ENCODE data around the gene APOD.
"Not testable (repeated sequence)": the region's sequence is repeated elsewhere in the genome, so short reads cannot be mapped to it uniquely, and the experiment has no call there.

APOD gene

GRCh38 chr3:195617784-195618659 lies 34.3 kb upstream of the APOD start:
- not testable (repeated sequence) for DNase-seq (ENCODE audit: low read depth in 2 of 2)

GRCh38 chr3:195617134-195617533 lies 33.4 kb upstream of the APOD start:
- not testable (repeated sequence) for DNase-seq (ENCODE audit: low read depth in 2 of 2)

- DNase-seq (ENCODE audit: low read depth in 2 of 2) = no peak
Measured at GRCh38 chr3:195616681-195617080, 32.9 kb upstream of the APOD start.

- not testable (repeated sequence) for DNase-seq (ENCODE audit: low read depth in 2 of 2)
Measured at GRCh38 chr3:195615952-195616537, 32.3 kb upstream of the APOD start.

- not testable (repeated sequence) for DNase-seq (ENCODE audit: low read depth in 2 of 2)
Measured at GRCh38 chr3:195614672-195615504, 31.1 kb upstream of the APOD start.

- no peak for DNase-seq (ENCODE audit: low read depth in 2 of 2)
Measured at GRCh38 chr3:195613468-195614069, 29.8 kb upstream of the APOD start.

- no peak for DNase-seq (ENCODE audit: low read depth in 2 of 2)
Measured at GRCh38 chr3:195612075-195612800, 28.5 kb upstream of the APOD start.

- no peak for DNase-seq (ENCODE audit: low read depth in 2 of 2)
Measured at GRCh38 chr3:195609229-195609628, 25.5 kb upstream of the APOD start.

GRCh38 chr3:195601785-195602184 lies 18.0 kb upstream of the APOD start:
- DNase-seq (ENCODE audit: low read depth in 2 of 2) = not testable (repeated sequence)

GRCh38 chr3:195601382-195601781 lies 17.6 kb upstream of the APOD start:
- no peak for DNase-seq (ENCODE audit: low read depth in 2 of 2)

GRCh38 chr3:195599926-195600325 lies 16.2 kb upstream of the APOD start:
- not testable (repeated sequence) for DNase-seq (ENCODE audit: low read depth in 2 of 2)

- not testable (repeated sequence) for DNase-seq (ENCODE audit: low read depth in 2 of 2)
Measured at GRCh38 chr3:195599516-195599915, 15.8 kb upstream of the APOD start.

- DNase-seq (ENCODE audit: low read depth in 2 of 2) = no peak
Measured at GRCh38 chr3:195597848-195598247, 14.1 kb upstream of the APOD start.

- DNase-seq (ENCODE audit: low read depth in 2 of 2) = no peak
Measured at GRCh38 chr3:195597229-195597628, 13.5 kb upstream of the APOD start.

GRCh38 chr3:195596765-195597171 lies 13.0 kb upstream of the APOD start:
- DNase-seq (ENCODE audit: low read depth in 2 of 2) = no peak

- no peak for DNase-seq (ENCODE audit: low read depth in 2 of 2)
Measured at GRCh38 chr3:195595785-195596531, 12.2 kb upstream of the APOD start.

- no peak for DNase-seq (ENCODE audit: low read depth in 2 of 2)
Measured at GRCh38 chr3:195591852-195592251, 8.1 kb upstream of the APOD start.

GRCh38 chr3:195591220-195591619 lies 7.5 kb upstream of the APOD start:
- DNase-seq (ENCODE audit: low read depth in 2 of 2) = no peak

GRCh38 chr3:195590381-195590780 lies 6.6 kb upstream of the APOD start:
- not testable (repeated sequence) for DNase-seq (ENCODE audit: low read depth in 2 of 2)

GRCh38 chr3:195589796-195590195 lies 6.1 kb upstream of the APOD start:
- DNase-seq (ENCODE audit: low read depth in 2 of 2) = not testable (repeated sequence)

Measured in stimulated activated CD4-positive, alpha-beta T cell treated with anti-CD3 and anti-CD28 coated beads, Interleukin-1b, Interleukin-23, amount 100 ng/mL, for 1 hour (primary cell).